Progenitor cell of endocrine pancreas (in vitro differentiated cells): Measurements from ENCODE around the gene SLMAP. TPM values are rescaled to one million over a fixed set of nuclear protein-coding genes. Genes with fewer than 3 reads are reported as not detected.
A peak's percentile ranks its signal among the peaks of the same experiment; 100 is the strongest.

Experiments
- DNase-seq: peaks from one replicate; pipeline ENCODE4 v3.0.0; 2021; ENCODE audit warnings: low spot score; ENCODE audit not compliant: unreplicated experiment
- H3K27ac Mint-ChIP-seq: 2 replicates; pipeline ENCODE4 v1.8.0; 2021; ENCODE audit warnings: mild to moderate bottlenecking, moderate library complexity, mixed read lengths
- H3K27me3 Mint-ChIP-seq: 2 replicates; pipeline ENCODE4 v1.8.0; 2021; ENCODE audit warnings: mixed read lengths
- H3K36me3 Mint-ChIP-seq: 2 replicates; pipeline ENCODE4 v1.8.0; 2022; ENCODE audit warnings: mixed read lengths; ENCODE audit not compliant: insufficient read depth
- H3K4me1 Mint-ChIP-seq: 2 replicates; pipeline ENCODE4 v1.8.0; 2021; ENCODE audit warnings: low read depth, mixed read lengths
- H3K4me3 Mint-ChIP-seq: 2 replicates; pipeline ENCODE4 v1.8.0; 2021; ENCODE audit warnings: low read depth, mild to moderate bottlenecking, moderate library complexity, mixed read lengths
- H3K9me3 Mint-ChIP-seq: 2 replicates; pipeline ENCODE4 v1.8.0; 2021; ENCODE audit warnings: low read depth, mixed read lengths
- CTCF ChIP-seq: fragments of 200-600 bp; sonication (generic); IDR thresholded peaks from one replicate; pipeline ENCODE4 v1.5.0; 2021; ENCODE audit warnings: antibody characterized with exemption, mild to moderate bottlenecking; ENCODE audit not compliant: unreplicated experiment
- total RNA-seq: library from RNA; stranded (reverse); gene quantifications from 2 replicates; pipeline ENCODE4 v1.2.1, GENCODE V29; 2021

The SLMAP gene
- total RNA-seq, 1 donor from 2014 or later, result 65.8 TPM

- no peak for DNase-seq
- Mint-ChIP-seq H3K27me3 (no peaks in the 10 kb centered on the region), H3K27ac (peak overlapping the region; percentile 56), H3K36me3 (peaks cover 1% of the 10 kb centered on the region), H3K4me1 (peaks cover 5% of the 10 kb centered on the region), H3K4me3 (no peak overlapping the region), H3K9me3 (no peaks in the 10 kb centered on the region)
- TF ChIP-seq CTCF, result no peak
These were observed 92.1 kb downstream of the SLMAP start for GRCh38 chr3:57848177-57848738.

- H3K36me3 Mint-ChIP-seq, result no peaks in the 10 kb centered on the region
- no peaks in the 10 kb centered on the region for H3K9me3 Mint-ChIP-seq
- no peak overlapping the region for H3K27ac Mint-ChIP-seq
- H3K27me3 Mint-ChIP-seq, result no peaks in the 10 kb centered on the region
- no peak for DNase-seq
- no peak overlapping the region for H3K4me3 Mint-ChIP-seq
- TF ChIP-seq CTCF, result no peak
- H3K4me1 Mint-ChIP-seq, result peaks cover 5% of the 10 kb centered on the region
These were observed 95.2 kb downstream of the SLMAP start for GRCh38 chr3:57851304-57851703.

- peak; percentile 27 for TF ChIP-seq CTCF
- Mint-ChIP-seq H3K27me3 (no peaks in the 10 kb centered on the region), H3K27ac (no peak overlapping the region), H3K36me3 (no peaks in the 10 kb centered on the region), H3K4me3 (no peak overlapping the region), H3K9me3 (no peaks in the 10 kb centered on the region), H3K4me1 (no peaks in the 10 kb centered on the region)
- no peak for DNase-seq
These were observed 96.8 kb downstream of the SLMAP start for GRCh38 chr3:57852896-57853295.

DNA sequence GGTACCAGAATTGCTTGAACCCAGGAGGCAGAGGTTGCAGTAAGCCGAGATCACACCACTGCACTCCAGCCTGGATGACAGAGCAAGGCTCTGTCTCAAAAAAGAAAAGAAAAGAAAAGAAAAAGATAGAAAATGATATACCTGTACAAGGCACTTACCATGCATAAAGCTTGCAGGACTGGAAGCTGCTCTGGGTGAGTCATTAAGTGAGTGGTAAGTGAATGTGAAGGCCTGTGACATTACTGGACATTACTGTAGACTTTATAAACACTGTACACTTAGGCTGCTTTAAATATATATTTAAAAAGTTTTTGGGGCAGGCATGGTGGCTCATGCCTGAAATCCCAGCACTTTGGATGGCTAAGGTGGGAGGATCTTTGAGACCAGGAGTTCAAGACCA is 99.2 kb downstream of the SLMAP start:
- Mint-ChIP-seq H3K4me3 (no peak overlapping the region), H3K36me3 (peaks cover 3% of the 10 kb centered on the region), H3K27me3 (no peaks in the 10 kb centered on the region), H3K9me3 (no peaks in the 10 kb centered on the region), H3K4me1 (no peaks in the 10 kb centered on the region), H3K27ac (no peak overlapping the region)
- DNase-seq, result no peak
- no peak for TF ChIP-seq CTCF

- H3K27me3 Mint-ChIP-seq, result no peaks in the 10 kb centered on the region
- H3K27ac Mint-ChIP-seq, result no peak overlapping the region
- no peak for TF ChIP-seq CTCF
- no peak for DNase-seq
- H3K4me3 Mint-ChIP-seq, result no peak overlapping the region
- H3K36me3 Mint-ChIP-seq, result peaks cover 3% of the 10 kb centered on the region
- H3K9me3 Mint-ChIP-seq, result no peaks in the 10 kb centered on the region
- peaks cover 2% of the 10 kb centered on the region for H3K4me1 Mint-ChIP-seq
These were observed 99.8 kb downstream of the SLMAP start for GRCh38 chr3:57855943-57856342.
